NCI-H1417 treated with DMSO at 0.1 percent for 48 hours (cell line): ENCODE data around the gene IL17F.

Experiments used
- DNase-seq: peaks from one replicate; lab custom pipeline; 2025; lab: John Stamatoyannopoulos, UW

IL17F gene

GRCh38 chr6:52189974-52190373, 54.3 kb downstream of the IL17F start:
- no peak for DNase-seq

- no peak for DNase-seq
These were observed 57.2 kb downstream of the IL17F start for GRCh38 chr6:52187098-52187497.
